Heart left ventricle (tissue), 16 donors: ENCODE measurements around the gene CD4. TPM values are rescaled to one million over a fixed set of nuclear protein-coding genes. Genes with fewer than 3 reads are reported as not detected.
A peak's percentile ranks its signal among the peaks of the same experiment; 100 is the strongest.

Experiments used
- ATAC-seq, 4 donors: fragments of 200-7000 bp; cut with Tn5 transposase; one replicate each; pipeline ENCODE4 v1.9.1; 2020 to 2022; ENCODE audit warnings: moderate library complexity in 4 of 4, mild to moderate bottlenecking in 3 of 4, moderate number of reproducible peaks in 1 of 4
- DNase-seq, 5 donors: peaks; one replicate each; pipeline ENCODE4 v3.0.0-alpha.2; 2020
- H3K27ac ChIP-seq, 12 donors: fragments of 200-600 bp; sonication (generic) in 4 of 12; one replicate each; pipeline versions ENCODE4 v1.5.0 to v1.8.0; 2016 to 2022; ENCODE audit warnings: mild to moderate bottlenecking in 2 of 12
- H3K27me3 ChIP-seq, 9 donors: fragments of 200-600 bp; sonication (generic) in 2 of 9; one replicate each; pipeline versions ENCODE4 v1.5.1 to v1.8.0; 2016 to 2022; ENCODE audit warnings: mild to moderate bottlenecking in 3 of 9
- H3K36me3 ChIP-seq, 9 donors: fragments of 200-600 bp; sonication (generic) in 2 of 9; one replicate each; pipeline versions ENCODE4 v1.5.0 to v1.8.0; 2018 to 2022; ENCODE audit warnings: mild to moderate bottlenecking in 2 of 9
- H3K4me1 ChIP-seq, 12 donors: fragments of 200-600 bp; sonication (generic) in 4 of 12; one replicate each; pipeline versions ENCODE4 v1.5.0 to v1.8.0; 2016 to 2022; ENCODE audit warnings: mild to moderate bottlenecking in 3 of 12
- H3K4me3 ChIP-seq, 12 donors: fragments of 200-600 bp; sonication (generic) in 4 of 12; one replicate each; pipeline versions ENCODE4 v1.5.0 to v1.8.0; 2017 to 2022; ENCODE audit warnings: mild to moderate bottlenecking in 9 of 12, moderate library complexity in 4 of 12
- H3K9me3 ChIP-seq, 12 donors: fragments of 200-600 bp; sonication (generic) in 4 of 12; one replicate each; pipeline versions ENCODE4 v1.5.0 to v1.8.0; 2016 to 2022; ENCODE audit warnings: mild to moderate bottlenecking in 1 of 12
- POLR2A ChIP-seq, 2 donors: fragments of 450-650 bp; IDR thresholded peaks; one replicate each; pipeline ENCODE4 v1.6.1; 2017; ENCODE audit warnings: antibody characterized with exemption in 2 of 2, mild to moderate bottlenecking in 2 of 2, moderate library complexity in 2 of 2
- WGBS, 4 donors: extraction: QIAGEN DNeasy Blood & Tissue Kit in 2 of 4; methylation state at CpG; one replicate each; pipeline versions ENCODE4 v1.1.5 to v1.1.7; 2013 to 2018; 5-methylcytosine and 5-hydroxymethylcytosine counted together
- intact Hi-C, 10 donors: fragments of 100-400 bp; cut with DNase I; formaldehyde crosslinking; loops; one replicate each; pipeline versions ENCODE4 v1.11.1 to v1.14.2; 2022
- polyA plus RNA-seq, 2 donors: library from polyadenylated mRNA; stranded (reverse); fragments of 200-250 nt; gene quantifications; one replicate each; pipeline ENCODE4 v1.2.3, GENCODE V29; 2013
- total RNA-seq, 9 donors: library from RNA; depleted of rRNA in 2 of 9; stranded (reverse); fragments of >200 nt in 2 of 9; fragmentation: NEBNext Ultra II Directional in 3 of 9; extraction: Animal tissue kit (Norgen Biotek cat#: 25700) in 3 of 9; gene quantifications; one replicate each; pipeline versions ENCODE4 v1.1.0 to v1.2.4, GENCODE V29; 2016 to 2023
- TF ChIP-seq, protein P1 (sequence below), 12 donors: fragments of 200-600 bp; sonication (generic) in 4 of 12; IDR thresholded peaks; one replicate each; pipeline versions ENCODE4 v1.5.0 to v1.8.0; 2018 to 2022; ENCODE audit warnings: antibody characterized with exemption in 12 of 12, mild to moderate bottlenecking in 5 of 12
- donor health status: ischemic (EF 13 %, LVEDD 7.1; RV severe dilation, severe dysfunction).
- donor health status: healthy with polysubstance abuse.
- donor health status: DM: no; HTN: yes; CAD: no.
- donor health status: DM: no; HTN: no; CAD: no.
- donor health status: ischemic (EF 25% LVEDD 6.9; RV normal size, moderate dysfunction).
- donor health status: ischemic (EF 25% LVEDD 5.7; RV mildly dilated, moderate dysfunction).
- donor health status: healthy.
- donor health status: DM: yes; HTN: yes; CAD: no.
- donor health status: ischemic (EF 35%, LVEDD 5.7; RV mildly dilated, moderate dysfunction).
- donor health status: nonischemic (EF 11% LVEDD 7.7; RV severe dilation, severe dysfunction).
- donor health status: DM: yes; HTN: yes; CAD: no.
- donor health status: PGD.
- donor health status: ischemic (EF 29% LVEDD 5.4; RV normal size, mild dysfunction).
- donor health status: nonischemic (EF 23%, LVEDD 6.1; RV moderate dilation, normal function).

Gene CD4
- total and polyA plus RNA-seq, 11 donors, result 1.1 to 71.9 (median 4.6) TPM

DNA sequence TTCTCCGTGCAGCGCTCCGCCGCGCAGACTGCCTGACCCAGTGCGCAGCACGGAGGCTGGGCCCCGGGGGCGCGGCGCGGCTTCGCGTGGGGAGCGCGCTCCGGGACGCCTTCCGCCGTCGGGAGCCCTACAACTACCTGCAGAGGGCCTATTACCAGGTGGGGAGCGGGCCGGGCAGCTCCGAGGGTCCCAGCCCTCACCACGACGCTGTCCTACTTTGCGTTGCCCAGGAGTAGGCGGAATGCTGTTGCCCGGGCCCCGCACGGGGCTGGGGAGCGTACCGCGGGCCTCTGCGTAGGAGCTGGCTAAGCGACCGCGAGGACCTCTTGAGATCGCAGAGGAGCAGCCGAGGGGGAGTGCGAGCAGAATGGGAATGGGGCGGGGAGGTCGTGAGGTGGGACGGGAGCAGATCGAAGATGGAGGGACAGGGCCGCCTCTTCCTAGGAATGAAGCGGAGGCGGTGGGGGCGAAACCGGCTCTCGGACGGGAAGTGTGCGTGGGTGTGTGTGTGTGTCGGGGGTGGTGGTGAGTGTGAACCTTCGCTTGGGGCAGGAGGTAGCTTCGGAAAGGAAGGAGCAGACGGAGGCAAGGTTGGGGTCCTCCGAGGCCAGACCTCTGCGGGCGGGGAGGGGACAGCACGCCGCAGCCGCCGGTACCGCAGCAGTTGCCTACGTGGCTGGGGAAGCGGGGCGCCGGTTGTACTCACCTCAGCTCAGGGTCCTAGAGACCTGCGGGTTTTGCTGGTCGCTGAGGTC, 39.6 kb downstream of the CD4 start:
- peaks cover 0 to 37% (median 17%) of the 10 kb centered on the region in 12 donors for H3K4me1 ChIP-seq
- peaks cover 0 to 31% (median 0%) of the 10 kb centered on the region in 9 donors for H3K36me3 ChIP-seq
- DNase-seq, result peak in 2 of 5 donors; percentile 36 to 58

DNA sequence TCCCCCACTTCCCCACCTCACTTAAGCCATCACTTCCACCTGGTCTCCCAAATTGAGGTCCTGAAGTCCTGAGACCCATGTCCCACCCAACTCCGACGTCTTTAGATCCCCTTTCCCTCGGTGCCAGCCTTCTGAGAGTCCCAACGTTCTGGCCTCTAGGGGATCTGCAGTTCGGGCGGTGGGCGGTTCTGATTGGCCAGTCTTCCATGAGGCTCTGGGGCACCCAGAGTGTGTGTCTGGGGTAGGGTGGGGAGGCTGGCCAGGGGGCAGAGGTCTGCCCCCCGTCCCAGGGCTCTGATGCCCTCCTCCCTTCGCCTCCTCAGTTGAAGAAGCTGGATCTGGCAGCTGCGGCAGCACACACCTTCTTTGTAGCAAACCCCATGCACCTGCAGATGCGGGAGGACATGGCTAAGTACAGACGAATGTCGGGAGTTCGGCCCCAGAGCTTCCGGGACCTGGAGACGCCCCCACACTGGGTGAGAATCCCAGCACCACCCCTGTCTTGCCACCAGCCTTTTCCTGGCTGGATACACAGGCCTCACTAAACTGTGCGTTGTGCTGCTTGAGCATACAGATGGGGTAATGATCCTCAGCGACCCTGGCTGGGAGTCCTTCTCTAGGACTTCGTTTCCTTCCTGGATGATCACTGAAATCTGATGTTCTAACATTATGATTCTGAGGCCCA, 40.4 kb downstream of the CD4 start:
- no peaks in the 10 kb centered on the region for H3K9me3 ChIP-seq
- H3K27me3 ChIP-seq, result peaks cover 0 to 9% (median 0%) of the 10 kb centered on the region in 9 donors
- ATAC-seq, result peak in 2 of 4 donors; percentile 1 to 4
- peak overlapping the region; percentile 65 to 92 (median 85) for H3K27ac ChIP-seq
- 52 to 59% (median 55%) methylated on average over 14 to 19 of the region's 19 CpGs for WGBS, 4 donors
- peak in 2 of 5 donors; percentile 55 to 59 for DNase-seq
- peaks cover 0 to 42% (median 21%) of the 10 kb centered on the region in 12 donors for H3K4me1 ChIP-seq
- intact Hi-C loops, result loop anchor here (5.0 to 10.0 kb wide), 5 partner anchors 55 to 215 kb away; partner anchors contain the start of genes MLF2 (in 6 of the 10) and LAG3 (in 1 of the 10)
- TF ChIP-seq, protein P1, sequence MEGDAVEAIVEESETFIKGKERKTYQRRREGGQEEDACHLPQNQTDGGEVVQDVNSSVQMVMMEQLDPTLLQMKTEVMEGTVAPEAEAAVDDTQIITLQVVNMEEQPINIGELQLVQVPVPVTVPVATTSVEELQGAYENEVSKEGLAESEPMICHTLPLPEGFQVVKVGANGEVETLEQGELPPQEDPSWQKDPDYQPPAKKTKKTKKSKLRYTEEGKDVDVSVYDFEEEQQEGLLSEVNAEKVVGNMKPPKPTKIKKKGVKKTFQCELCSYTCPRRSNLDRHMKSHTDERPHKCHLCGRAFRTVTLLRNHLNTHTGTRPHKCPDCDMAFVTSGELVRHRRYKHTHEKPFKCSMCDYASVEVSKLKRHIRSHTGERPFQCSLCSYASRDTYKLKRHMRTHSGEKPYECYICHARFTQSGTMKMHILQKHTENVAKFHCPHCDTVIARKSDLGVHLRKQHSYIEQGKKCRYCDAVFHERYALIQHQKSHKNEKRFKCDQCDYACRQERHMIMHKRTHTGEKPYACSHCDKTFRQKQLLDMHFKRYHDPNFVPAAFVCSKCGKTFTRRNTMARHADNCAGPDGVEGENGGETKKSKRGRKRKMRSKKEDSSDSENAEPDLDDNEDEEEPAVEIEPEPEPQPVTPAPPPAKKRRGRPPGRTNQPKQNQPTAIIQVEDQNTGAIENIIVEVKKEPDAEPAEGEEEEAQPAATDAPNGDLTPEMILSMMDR (IDR thresholded peaks at IDR 0.05), result peak in 1 of 12 donors; percentile 13
- TF ChIP-seq POLR2A (IDR thresholded peaks at IDR 0.05), result no peak
- H3K4me3 ChIP-seq, result peak overlapping the region; percentile 62 to 92 (median 78)
- H3K36me3 ChIP-seq, result peaks cover 0 to 38% (median 5%) of the 10 kb centered on the region in 9 donors

More for the DNA sequence above, 39.6 kb downstream of the CD4 start:
- intact Hi-C loops, result loop anchor here (5.0 to 10.0 kb wide), 5 partner anchors 54 to 214 kb away; partner anchors contain the start of genes MLF2 (in 6 of the 10) and LAG3 (in 1 of the 10)
- TF ChIP-seq, protein P1 (IDR thresholded peaks at IDR 0.05), result no peak
- no peak for TF ChIP-seq POLR2A (IDR thresholded peaks at IDR 0.05)
- WGBS, 4 donors, result 1 to 2% (median 1%) methylated on average over 47 to 71 of the region's 71 CpGs
- ATAC-seq, result peak in 3 of 4 donors; percentile 8 to 31 (median 29)
- Histone ChIP-seq H3K9me3 (no peaks in the 10 kb centered on the region), H3K27ac (peak overlapping the region; percentile 65 to 92 (median 85)), H3K27me3 (peaks cover 0 to 9% (median 0%) of the 10 kb centered on the region in 9 donors), H3K4me3 (peak overlapping the region; percentile 62 to 92 (median 78))

DNA sequence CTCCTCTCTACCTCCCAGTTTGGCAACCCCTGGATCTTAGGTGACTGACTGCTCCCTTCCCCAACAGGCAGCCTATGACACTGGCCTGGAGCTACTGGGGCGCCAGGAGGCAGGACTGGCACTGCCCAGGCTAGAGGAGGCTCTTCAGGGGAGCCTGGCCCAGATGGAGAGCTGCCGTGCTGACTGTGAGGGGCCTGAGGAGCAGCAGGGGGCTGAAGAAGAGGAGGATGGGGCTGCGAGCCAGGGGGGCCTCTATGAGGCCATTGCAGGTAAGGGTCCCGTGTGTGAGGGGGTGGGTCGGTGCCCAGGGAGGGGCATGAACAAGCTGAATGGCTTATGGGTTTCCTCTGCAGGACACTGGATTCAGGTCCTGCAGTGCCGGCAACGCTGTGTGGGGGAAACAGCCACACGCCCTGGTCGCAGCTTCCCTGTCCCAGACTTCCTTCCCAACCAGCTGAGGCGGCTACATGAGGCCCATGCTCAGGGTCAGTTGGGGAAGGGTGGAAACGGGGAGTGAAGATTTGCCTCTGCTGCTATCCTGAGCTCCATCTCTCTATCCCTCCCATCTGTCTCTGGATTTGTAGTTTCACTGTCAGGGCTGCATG, 41.1 kb downstream of the CD4 start:
- Histone ChIP-seq H3K27me3 (peaks cover 0 to 9% (median 0%) of the 10 kb centered on the region in 9 donors), H3K36me3 (peaks cover 0 to 39% (median 8%) of the 10 kb centered on the region in 9 donors), H3K9me3 (no peaks in the 10 kb centered on the region), H3K27ac (peak overlapping the region in 3 of 12 donors; percentile 24 to 92 (median 74)), H3K4me3 (peak overlapping the region in 1 of 12 donors; percentile 74), H3K4me1 (peaks cover 0 to 40% (median 20%) of the 10 kb centered on the region in 12 donors)
- DNase-seq, result peak in 1 of 5 donors; percentile 23
- 84 to 89% (median 87%) methylated on average over 7 to 11 of the region's 11 CpGs for WGBS, 4 donors
- intact Hi-C loops, result no loop called here
- TF ChIP-seq, protein P1 (IDR thresholded peaks at IDR 0.05), result no peak
- TF ChIP-seq POLR2A (IDR thresholded peaks at IDR 0.05), result no peak
- no peak for ATAC-seq
